Amygdala (tissue), 56 donors: ENCODE measurements around the gene MTURN.

Experiments
- DNase-seq, 56 donors: peaks; one replicate each; lab custom pipeline; 2025; lab: John Stamatoyannopoulos, UW

MTURN gene

GRCh38 chr7:30159163-30159562 is 24.4 kb downstream of the MTURN start:
- no peak for DNase-seq

GRCh38 chr7:30159698-30160143 is 24.9 kb downstream of the MTURN start:
- peak in 15 of 56 donors; percentile 8 to 69 (median 35) for DNase-seq

DNA sequence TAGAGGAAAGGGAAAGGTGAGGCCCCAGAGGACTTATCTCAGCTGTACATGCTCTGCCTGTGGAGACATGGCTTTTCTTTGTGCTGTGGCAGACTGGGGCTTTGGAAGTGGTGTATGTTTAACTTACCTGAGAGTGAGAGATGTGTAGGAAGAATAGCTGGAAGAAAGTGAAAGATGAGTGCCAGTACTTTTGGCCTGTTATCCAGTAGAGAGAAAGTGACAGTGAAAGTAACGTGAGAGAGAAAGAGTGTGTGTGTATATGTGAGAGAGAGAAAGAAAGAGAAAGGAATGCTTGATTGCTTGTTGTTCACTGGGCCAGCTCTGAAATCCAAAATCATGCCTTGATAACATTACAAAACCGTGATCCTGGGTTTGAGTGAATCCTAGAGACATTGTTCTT is 25.5 kb downstream of the MTURN start:
- no peak for DNase-seq

DNA sequence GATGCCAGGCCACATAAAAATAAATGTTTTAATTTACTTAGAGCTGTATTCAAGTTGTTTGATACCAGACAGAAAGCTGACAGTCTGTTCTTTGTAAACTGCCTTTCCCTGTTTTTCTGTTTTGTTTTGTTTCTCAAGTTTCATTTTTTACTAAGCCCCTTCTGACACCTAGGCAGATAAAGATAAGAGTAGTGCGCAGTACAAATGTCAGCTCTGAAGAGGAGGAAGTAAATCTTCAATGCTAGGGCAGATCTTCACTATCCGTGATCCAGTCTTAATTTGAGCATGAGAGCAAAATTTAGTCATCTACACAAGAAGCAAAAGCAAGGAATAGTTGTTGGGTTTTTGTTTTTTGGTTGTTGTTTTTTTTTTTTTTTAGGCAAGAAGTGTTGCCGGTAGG is 27.3 kb downstream of the MTURN start:
- no peak for DNase-seq

- DNase-seq: peak in 20 of 56 donors; percentile 17 to 64 (median 36)
Observed at GRCh38 chr7:30162622-30163124, 27.9 kb downstream of the MTURN start.

DNA sequence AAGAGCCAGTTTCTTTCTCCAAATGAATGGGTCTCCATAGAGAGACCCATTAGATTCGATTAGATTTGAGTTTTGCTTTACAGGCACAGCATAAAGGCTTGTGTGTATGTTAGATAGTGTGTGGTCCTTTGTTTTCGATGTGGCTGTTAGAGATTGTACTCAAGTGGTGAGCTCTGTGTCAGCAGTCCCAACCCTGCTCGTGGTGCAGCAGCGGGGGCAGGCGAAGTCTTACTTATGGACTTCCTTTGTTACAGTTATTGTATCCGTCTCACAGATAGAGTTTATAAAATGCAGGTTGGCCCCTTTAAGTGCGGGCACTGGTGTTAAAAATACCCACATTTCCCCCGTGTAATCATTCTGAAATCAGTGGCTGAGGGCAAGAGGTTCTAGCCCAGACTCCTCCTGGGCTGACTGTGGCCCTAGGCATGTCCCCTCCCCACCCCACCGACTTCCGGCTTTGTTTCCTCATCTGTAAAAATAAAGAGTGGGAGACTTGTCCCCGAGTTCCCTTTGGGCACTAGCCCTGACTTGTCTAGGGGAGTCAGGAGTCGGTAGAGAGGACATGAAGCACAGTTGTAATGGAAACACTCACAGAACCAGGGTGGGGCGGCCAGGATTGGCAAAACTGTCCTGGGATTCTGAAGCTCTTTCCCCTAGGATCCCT is 28.6 kb downstream of the MTURN start:
- peak in 38 of 56 donors; percentile 18 to 79 (median 58) for DNase-seq

DNA sequence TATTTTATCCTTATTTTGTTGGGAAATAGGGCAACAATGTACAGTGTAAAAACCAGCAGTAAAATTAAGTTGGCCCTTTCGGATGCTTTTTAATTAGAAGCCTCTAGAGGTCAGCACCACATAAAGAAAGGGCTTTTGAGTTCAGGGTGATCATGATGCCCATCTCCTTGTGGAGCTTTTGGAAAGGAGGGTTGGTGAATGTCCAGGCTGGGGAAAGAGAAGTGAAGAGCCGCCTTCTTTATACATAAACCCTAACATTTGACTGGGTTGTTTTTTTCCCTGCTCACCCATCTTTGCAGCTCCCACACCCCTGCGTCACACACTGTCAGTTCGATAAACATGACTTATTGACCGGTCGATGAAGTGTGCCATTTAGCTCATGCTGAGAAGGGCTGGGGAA is 29.8 kb downstream of the MTURN start:
- DNase-seq: peak in 14 of 56 donors; percentile 5 to 70 (median 34)

DNA sequence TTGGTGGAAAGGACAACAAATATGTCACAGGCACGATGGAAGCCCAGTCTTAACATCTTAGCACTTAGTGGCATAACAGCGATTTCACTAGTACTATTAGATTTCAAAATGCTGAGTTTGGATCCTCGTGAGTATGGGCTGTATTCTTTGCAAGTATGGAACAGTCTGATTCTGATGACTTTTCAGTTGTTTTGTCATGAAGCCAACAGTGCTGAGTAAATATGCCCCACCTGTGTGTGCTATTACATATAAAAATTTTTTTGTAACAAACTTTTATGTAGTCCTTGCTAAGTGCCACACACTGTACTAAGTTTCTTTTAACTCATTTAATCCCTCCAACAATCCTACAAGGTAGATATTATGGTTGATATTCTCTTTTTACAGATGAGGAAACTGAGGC is 30.8 kb downstream of the MTURN start:
- DNase-seq: no peak

GRCh38 chr7:30166155-30166840 is 31.5 kb downstream of the MTURN start:
- DNase-seq: peak in 6 of 56 donors; percentile 20 to 38 (median 22)

GRCh38 chr7:30166841-30167235 is 32.1 kb downstream of the MTURN start:
- DNase-seq: no peak

DNA sequence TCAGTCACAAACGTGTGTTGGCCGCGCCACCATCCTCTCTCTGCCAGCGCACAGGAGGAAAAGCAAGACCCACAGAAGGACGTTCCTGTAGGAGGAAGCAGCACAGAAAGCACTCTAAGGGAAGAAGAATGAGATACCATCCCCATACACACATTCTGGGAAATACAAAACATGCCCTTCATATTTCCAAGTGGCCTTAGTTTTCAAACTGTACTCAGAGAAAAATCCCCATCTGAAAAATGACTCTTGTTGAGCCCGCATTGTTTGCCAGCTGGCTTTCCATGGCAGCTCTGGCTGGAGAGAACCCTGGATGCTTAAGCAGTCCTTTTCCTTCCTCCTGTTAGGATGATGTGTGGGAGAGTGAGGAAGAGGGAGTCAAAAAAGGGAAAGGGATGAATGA is 33.1 kb downstream of the MTURN start:
- DNase-seq: no peak

- DNase-seq: no peak
Observed at GRCh38 chr7:30168835-30169573, 34.2 kb downstream of the MTURN start.

- DNase-seq: no peak
Observed at GRCh38 chr7:30169579-30169978, 34.8 kb downstream of the MTURN start.

- DNase-seq: no peak
Observed at GRCh38 chr7:30170476-30171205, 35.9 kb downstream of the MTURN start.

- DNase-seq: no peak
Observed at GRCh38 chr7:30171766-30172447, 37.1 kb downstream of the MTURN start.

DNA sequence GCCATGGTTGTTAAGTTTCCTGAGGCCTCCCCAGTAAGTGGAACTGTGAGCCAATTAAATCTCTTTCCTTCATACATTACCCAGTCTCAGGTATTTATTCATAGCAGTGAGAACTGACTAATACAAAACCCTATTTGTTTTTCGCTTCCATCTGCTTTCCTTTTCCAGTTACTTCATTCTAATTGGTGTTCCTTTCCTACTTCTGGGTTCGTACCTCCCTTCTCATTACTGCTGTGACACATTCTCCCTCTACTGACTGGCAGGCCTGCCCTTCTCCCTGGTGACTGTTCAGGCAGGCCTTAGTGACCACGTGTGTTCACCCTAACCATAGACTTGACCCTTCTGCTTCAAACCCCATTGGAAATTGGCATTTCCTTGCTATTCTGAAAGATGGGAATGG is 37.7 kb downstream of the MTURN start:
- DNase-seq: no peak

- DNase-seq: peak; percentile 40 to 99 (median 88)
Observed at GRCh38 chr7:30173058-30173897, 38.5 kb downstream of the MTURN start.

DNA sequence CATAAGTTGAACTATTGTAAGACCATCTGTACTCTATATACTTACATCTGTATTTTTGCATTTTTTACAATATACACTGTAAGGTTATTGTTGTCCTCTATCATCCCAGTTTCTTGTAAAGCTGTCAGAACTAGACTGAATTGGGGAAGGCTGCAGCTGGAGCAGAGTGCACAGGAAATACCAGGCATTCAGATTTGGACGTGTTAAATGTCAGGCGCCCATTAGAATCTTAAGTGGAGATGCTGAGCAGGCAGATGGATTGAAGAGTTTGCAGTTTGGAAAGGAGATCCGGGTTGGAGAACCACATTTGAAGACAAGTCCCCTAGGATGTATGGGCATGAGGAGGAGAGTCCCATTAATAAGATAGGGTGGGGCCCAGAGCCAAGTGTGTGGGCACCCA is 40.4 kb downstream of the MTURN start:
- DNase-seq: no peak

- DNase-seq: no peak
Observed at GRCh38 chr7:30175636-30176147, 40.9 kb downstream of the MTURN start.
